NCI-H1417 (cell line): ENCODE results near the gene LEF1.

Experiments used
- DNase-seq, 3 experiments: peaks; one replicate each; lab custom pipeline; 2025; lab: John Stamatoyannopoulos, UW

Gene LEF1

GRCh38 chr4:108149588-108150380, 18.9 kb downstream of the LEF1 start:
- DNase-seq = no peak

DNA sequence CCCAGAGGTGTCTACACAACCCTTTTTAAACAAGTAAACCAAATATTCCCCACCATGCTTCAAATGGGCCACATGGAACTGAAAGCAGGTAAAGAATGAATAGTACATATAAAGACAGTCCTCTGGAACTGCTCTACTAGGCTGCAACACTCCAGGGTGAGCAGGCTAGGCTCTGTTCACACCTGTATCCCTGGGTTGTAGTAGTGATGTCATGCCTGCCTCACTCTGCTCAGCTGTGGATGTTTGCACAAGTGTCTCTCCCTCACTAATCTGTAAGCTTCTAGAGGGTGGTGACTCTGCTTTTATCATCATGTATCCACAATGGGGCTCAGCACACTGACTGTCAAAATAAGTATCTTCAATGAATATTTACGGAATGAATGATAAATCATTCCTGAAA, 20.4 kb downstream of the LEF1 start:
- DNase-seq = peak in 2 of 3 experiments; percentile 37 to 72

DNA sequence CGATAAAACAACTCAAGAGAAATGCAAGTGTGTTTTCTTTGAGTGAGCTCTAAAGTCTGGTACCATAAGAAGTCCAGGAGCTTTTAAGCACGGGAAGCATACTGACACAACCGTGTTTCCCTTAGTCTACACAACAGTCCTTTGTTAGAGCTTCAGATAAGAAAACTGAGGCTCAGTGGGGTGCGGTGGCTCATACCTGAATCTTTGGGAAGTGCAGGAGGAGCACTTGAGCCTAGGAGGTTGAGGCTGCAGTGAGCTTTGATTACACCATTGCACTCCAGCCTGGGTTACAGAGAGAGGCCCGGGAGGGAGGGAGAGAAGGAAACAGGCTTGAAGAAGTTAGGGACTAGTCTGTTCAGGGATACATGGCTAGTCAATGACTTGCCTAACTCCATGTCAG, 21.9 kb downstream of the LEF1 start:
- DNase-seq = no peak

GRCh38 chr4:108146336-108146735, 22.4 kb downstream of the LEF1 start:
- no peak for DNase-seq

DNA sequence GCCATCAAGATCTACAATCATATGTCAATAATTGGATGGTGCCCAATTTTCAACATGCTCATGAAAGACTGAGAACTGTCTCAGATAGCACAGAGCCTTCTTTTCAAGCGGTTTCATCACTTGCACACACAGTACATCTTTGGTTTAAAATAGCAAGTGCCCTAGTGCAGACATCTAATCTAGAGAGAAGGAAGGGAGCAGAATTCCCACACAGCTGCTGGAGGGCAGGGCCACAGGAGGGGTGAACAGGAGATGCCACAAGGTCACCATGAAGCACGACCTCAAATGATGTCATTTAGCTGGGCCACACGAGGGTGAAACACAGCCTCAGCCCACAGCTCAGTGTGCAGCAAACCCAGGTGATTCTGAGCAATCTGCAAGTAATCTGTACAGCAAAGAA, 24.3 kb downstream of the LEF1 start:
- DNase-seq = no peak

DNA sequence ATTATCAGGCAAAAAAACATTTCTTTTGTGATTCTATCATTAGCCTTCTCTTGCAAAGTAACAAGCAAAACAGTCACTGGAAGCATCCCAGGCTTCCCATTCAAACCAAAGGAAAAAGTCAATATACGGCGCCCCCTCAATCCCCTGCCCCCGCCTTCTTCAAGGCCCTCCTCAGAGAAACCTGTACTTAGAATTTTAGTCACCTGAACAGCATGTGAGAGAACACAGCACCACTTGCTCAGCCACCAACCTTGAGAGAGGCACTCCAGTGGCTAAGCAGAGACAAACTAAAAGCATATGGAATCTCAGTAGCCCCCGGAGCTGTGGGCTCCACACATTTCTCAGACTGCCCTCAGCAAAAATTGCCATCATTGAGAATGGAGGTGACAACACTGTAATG, 25.2 kb downstream of the LEF1 start:
- peak in 2 of 3 experiments; percentile 39 to 51 for DNase-seq

GRCh38 chr4:108142870-108143269, 25.9 kb downstream of the LEF1 start:
- no peak for DNase-seq

DNA sequence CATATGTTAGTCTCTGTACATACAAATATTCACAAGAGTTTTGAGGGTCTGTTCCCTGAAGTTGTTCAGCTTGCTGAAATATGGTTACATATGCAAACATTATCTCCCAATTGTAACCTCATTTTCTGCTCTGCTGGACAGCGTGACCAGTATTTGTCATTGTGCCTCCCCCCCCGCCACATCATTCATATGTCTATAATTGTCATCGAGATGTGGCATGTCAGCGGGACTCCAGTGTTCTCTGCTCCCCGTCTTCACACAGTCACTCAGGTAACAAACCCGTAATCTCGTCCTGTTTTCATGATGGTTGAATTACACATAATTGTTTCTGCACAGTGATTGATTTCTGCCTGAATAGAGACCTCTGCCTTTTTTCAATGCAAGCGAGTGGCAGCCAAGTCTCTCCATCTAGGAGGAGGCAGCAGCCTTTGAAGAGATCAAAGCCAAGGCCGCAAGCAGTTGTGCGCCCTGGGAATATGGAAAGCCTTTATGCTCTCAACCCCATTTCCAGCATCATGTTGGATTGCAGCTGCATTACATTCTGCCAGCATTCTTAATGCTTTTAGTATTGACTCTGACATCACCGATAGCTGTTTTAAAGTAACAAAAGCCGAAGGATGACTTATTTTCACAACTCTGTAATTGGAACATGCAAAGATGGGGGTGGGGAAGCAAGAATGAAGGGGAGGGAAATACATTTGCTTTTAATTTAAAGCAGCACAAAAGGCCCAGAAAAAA, 27.4 kb downstream of the LEF1 start:
- peak in 2 of 3 experiments; percentile 89 to 98 for DNase-seq

GRCh38 chr4:108140328-108140727, 28.4 kb downstream of the LEF1 start:
- DNase-seq = peak in 1 of 3 experiments; percentile 44

- DNase-seq = no peak
Measured at GRCh38 chr4:108139089-108139488, 29.6 kb downstream of the LEF1 start.

DNA sequence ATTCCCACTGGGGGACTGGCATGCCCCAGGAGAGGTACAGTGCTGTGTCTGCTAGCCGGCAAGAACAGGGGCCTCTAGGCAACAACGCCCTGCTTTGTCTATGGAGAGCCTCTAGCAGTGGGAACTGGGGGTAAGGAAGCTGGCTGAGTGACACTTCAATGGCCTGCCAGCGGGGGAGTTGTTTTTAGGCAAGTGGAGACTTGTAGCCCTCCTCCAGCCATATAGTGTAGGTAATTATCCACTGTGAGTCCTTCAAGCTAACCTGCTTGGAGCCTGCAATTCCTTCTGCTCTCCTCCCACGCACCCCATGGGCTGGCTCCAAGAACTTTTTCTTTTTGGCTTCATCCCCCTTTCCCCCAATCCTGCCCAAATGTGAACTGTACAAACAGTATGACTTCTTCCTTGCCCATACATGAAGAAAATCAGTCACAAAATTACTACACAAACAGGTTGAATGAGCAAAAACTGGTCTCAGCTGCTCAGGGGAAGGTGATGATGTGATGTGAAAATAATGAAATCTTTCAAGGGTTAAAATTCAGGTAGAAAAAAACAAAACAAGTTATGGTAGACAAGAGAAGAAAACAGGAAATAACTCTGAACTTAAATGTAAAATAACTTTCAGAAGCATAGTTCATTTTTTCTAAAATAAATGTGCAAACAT, 33.1 kb downstream of the LEF1 start:
- DNase-seq = peak; percentile 62 to 98 (median 94)

- no peak for DNase-seq
Measured at GRCh38 chr4:108130955-108131354, 37.8 kb downstream of the LEF1 start.

DNA sequence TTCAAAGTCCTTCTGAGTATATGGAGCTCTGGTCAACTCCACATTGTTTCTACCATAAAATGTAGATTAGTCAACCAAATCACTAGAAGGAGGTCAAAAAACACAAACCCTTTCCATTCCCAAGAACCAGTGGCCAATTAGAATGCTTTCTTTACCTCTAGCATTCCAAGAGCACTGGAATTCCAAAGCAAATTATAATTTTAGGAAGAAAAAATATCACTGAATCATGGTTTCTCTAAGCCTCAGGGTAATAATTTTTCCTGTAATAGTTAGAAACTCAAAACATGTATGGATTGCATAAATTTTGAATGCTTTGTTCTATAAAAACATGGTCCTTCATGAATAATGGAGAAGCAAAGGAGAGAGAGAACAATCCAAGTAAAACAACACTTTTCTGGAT, 39.5 kb downstream of the LEF1 start:
- DNase-seq = no peak

DNA sequence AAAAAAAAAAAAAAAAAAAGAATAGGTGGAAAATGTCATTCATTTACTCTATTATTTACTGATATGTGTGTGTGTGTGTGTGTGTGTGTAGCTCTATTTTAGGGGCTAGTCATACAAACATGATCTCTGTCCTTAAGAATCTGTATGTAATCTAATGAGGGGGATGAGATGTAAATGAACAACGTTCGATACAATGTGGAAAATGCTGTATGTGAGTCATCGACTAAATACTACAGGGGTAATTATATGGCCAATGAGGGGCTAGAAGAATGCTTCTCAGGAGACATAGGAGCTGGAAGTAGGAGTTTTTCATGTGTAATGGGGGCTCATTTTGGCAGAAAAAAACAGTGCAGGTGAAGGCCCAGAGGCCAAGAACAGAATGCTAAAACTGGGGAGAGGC, 41.9 kb downstream of the LEF1 start:
- DNase-seq = no peak

DNA sequence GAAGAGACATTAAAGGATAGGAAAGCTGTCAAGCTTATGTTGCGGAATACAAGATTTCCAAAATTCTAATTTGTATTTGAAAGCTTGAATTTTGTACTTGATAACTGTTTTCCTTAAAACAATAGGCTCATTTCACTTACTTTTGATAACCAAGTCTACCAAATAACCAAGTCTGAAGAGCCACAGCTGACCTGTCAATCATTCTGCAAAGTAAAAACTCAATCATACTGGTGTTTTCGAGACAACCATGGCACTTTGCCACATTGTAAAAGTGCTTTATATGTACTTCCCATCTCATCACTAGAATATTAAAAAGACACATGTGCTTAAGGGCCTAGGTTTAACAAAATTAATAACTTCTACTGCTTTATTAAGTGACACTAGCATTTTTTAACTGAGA, 47.9 kb downstream of the LEF1 start:
- peak in 1 of 3 experiments; percentile 14 for DNase-seq

- DNase-seq = peak in 1 of 3 experiments; percentile 49
Measured at GRCh38 chr4:108119199-108119800, 49.4 kb downstream of the LEF1 start.

- DNase-seq = peak; percentile 3 to 96 (median 60)
Measured at GRCh38 chr4:108118505-108118904, 50.2 kb downstream of the LEF1 start.

DNA sequence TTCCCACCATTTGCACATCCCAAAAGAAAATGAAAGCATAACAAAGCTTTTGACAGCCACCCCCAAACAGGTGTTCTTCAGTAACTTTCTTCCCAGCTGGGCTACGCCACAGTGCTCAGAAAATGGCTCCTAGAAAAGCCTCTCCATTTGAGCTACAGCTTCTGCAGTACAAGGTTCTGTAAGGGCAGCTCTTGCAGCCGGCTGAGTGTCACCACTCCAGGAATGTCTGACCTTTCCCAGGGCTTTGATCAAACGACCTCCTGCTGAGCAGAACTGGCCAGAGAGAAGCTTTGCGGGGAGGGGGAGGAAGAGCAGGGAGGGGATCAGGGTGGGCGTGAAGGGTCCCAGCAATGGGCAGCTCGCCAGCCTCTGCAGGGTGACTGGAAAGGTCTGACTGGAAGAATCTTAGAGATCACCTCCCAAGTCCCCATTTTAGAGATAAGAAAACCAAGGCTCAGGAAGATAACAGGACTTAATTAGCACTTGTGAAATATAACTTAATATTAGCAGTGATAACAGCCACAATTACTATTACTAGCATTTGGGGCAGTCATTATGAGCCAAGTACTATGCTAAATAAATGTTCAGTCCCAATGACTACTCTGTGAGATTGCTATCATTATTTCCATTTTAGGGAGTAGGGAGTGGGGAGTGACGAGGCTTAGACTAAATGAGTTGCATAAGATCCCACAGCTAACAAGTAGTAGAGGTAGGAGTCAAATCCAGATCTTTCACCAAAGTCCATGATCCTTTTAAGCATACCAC, 51.1 kb downstream of the LEF1 start:
- peak in 2 of 3 experiments; percentile 20 to 45 for DNase-seq

DNA sequence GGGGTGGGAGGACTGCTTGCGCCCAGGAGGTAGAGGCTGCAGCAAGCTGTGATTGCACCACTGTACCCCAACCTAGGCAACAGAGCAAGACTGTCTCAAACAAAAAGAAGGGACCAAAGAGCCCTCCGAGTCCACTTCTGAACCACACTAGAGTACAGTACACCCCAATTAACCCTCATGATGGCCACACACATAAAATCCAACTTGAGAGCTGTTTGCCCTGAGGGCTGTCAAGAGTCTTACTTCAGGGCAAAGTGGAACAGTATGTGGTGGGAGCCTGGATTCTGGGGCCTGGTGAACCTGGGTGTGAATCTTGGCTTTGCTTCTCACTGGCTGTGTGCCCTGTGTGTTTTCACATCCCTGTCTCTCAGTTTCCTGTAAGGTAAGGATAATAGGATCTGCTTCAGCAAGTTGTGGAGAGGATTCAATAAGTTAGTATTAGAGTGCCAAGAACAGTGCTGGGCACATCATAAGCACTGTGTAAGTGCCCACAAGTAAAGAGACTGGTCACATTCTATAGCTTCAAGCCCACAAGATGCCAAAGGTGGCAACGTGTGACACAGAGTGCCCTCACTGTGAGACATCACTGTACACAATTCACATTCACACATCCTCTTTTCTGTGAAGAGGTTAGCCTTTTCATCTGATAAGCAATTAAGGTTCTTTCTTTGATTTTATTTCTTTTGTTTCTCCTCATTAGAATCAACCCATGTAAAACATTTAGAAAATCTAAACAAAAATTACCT, 52.1 kb downstream of the LEF1 start:
- no peak for DNase-seq

DNA sequence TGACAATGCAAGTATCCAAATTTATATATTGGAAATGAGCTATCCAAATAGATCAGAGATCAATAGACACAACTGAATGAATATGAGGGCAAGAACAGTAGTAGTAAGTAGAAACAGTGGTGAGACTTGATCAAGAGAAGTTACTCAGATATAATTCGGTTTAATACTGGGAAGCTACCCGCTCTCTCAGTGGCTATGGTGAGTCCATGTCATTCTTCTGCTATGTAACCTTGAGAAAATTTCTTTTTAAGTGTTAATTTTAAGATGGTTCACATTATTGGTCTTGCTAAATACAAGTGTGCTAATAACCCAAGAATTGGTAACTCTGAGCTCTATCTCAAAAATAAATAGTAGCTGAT, 53.6 kb downstream of the LEF1 start:
- DNase-seq = no peak

DNA sequence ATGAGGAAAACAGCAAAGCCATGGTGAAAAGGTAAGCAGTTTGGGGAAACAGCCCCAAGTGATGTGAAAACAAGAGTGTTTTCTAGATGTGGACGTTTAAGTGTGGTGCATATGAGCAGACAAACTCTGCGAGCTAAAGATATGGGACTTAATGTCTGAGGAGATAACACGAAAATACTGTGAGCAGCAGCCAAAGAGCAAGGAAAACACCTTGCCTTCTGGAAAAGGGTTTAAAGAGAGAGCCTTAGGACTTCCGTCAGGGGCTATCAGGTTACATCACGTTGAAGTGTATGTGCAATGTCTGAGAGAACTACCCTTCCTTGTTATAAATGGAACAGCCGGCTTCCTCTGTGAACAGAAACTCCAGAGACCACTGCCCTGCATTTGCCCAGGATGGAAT, 54.2 kb downstream of the LEF1 start:
- DNase-seq = peak; percentile 18 to 57 (median 30)
